Fibroblast of skin of right biceps (primary cell): ENCODE data around the gene TTC3.
A peak's percentile ranks its signal among the peaks of the same experiment; 100 is the strongest.

Experiments used
- DNase-seq: peaks from one replicate; pipeline ENCODE4 v3.0.0-alpha.2; 2013

The TTC3 gene

DNA sequence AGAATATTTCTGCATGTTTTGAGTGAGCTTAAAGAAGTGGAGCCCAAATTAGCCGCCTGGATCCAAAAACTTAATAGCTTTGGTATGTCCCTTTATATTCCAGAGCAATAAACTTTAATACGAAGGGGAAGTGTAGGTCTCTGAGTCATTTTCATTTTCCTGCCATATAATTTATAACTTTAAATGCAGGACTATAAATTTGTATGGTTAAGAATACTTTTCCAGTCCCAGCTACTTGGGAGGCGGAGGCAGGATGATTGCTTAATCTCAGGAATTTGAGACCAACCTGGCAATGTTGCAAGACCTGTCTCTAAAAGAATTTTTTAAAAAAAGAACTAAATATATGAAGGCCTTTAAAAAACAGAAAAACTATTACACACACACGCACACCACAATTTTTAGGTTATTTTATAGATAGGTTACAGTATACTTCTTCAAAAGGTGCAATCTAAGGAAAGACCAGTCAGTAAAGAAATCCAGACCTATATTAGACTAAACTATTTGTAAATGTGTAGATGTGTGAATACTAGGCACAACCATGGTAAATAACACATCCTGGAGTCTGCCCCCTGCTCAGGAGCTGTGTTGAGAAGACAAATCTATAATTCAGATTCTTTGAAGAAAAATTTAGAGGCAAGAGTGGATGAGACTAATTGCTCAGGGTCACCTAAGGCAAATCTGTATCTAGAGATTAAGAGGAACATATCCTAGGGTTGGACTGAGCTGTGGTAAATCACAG, 80.3 kb downstream of the TTC3 start:
- peak; percentile 83 for DNase-seq

- DNase-seq = no peak
These were observed 80.9 kb downstream of the TTC3 start for GRCh38 chr21:37153935-37154350.

DNA sequence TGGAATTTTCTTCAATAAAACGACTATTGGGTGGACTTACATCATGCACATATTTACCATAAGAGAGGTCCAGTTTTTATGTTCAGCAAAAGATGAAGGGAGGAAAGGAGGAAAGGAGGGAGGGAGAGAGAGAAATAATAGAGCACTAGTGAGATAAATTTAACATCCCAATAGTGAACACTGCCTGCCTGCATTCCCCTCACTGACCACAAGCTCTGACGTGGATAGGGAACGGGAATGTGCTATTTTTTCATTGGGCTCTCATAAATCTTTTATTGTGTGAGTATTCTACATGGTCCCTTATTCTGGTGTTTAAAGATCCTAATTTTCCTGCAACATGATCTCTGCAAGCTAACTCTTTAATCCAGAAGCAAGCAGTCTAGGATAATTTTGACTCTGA, 82.1 kb downstream of the TTC3 start:
- peak; percentile 41 for DNase-seq

DNA sequence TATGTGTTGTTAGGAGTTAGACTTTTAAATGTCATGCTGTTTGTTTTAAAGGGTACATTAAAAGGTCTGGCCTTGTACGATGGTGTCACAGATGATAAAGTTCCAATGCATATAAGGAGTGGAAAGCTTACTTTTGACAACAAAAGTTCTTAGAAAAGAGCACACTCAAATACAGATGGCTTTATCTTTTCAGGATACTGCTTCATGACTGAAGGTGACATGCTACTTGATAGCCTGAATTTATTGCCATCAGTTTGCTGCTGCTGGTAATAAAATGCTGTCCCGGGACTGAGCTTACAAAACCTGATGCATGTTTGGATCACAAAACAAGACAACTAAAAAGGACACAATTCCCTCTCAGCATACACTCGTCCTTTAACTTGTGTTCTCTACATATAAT, 84.9 kb downstream of the TTC3 start:
- no peak for DNase-seq

DNA sequence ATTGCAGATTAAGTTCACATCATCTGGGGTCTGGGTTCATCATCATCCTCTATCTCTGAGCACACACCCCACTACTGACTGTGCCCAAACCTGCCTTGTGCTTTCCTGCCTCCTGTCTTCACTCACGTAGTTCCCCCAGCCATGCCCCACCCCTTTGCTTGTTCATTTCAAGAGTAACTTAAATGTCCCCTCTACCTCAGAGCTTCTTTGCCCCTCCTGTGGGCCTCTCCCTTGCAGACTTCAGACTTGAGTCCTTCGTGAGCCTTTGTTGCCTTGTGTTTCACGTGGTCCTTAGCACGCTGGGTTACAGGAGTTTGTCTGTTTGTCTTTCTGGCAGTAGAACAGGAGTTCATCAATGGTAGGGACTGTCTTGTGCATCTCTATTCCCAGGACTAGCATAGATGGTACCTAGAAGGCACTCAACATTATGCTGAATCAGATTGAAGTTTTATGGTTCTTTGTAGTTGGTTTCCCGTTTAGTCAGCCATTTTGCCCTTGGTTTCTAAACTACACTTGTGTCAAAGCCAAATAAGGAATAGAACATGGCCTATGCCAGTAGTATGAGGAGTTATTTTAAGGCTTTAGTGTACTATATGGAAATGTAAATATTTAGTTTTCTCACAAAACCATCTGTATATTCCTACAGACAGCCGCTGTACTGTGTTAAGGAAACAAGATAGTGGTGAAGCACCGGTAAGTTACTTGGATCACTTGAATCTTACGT, 86.2 kb downstream of the TTC3 start:
- DNase-seq = no peak

GRCh38 chr21:37159949-37160348, 86.9 kb downstream of the TTC3 start:
- DNase-seq = no peak

DNA sequence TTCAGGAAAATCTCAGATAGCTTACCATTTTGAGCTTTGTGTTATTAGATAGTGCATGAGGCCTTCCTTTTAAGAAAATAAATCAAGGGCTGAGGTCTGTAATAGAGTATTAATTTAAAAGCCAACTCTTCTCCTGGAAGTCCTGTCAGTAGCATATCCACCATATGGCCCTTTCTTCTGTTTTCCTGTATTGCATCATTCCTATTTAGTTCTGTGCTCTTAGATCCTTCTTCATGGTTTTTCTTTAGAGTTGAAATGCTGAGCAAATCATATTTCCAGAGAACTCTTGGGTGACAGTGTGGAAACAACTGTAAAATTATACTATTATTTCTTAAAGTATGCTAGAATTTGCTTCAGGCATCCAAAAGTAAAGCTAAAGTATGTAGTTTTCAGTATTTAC, 91.7 kb downstream of the TTC3 start:
- DNase-seq = peak; percentile 9

DNA sequence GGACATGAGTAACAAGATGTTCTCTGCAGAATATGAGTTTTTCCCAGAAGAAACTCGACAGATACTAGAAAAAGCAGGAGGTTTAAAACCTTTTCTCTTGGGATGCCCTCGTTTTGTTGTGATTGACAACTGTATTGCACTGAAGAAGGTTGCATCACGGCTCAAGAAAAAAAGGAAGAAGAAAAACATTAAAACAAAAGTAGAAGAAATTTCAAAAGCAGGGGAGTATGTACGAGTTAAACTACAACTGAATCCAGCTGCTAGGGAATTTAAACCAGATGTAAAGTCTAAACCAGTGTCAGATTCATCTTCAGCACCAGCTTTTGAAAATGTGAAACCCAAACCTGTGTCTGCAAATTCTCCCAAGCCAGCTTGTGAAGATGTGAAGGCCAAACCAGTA, 92.5 kb downstream of the TTC3 start:
- DNase-seq = no peak

- no peak for DNase-seq
These were observed 93.7 kb downstream of the TTC3 start for GRCh38 chr21:37166733-37167132.

DNA sequence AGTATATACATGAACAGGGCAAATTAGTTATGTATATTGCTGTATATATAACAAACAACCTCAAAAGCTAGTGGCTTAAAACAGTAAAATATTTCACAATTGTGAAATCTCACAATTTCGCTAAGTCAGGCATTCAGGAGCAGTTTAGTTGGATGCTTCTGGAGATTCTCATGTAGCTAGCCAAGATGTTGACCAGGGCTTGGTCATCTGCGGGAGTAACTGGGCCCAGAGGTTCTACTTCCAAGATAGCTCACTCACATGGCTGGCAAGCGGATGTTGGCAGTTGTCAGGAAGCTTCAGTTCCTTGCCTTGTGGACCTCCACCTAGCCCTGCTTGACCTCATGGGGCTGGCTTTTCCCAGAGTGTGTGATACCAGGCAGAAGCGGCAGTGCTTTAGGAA, 95.6 kb downstream of the TTC3 start:
- no peak for DNase-seq

- no peak for DNase-seq
These were observed 99.6 kb downstream of the TTC3 start for GRCh38 chr21:37172646-37173045.

- no peak for DNase-seq
These were observed 103.7 kb downstream of the TTC3 start for GRCh38 chr21:37176716-37177115.

- no peak for DNase-seq
These were observed 108.0 kb downstream of the TTC3 start for GRCh38 chr21:37181059-37181458.

DNA sequence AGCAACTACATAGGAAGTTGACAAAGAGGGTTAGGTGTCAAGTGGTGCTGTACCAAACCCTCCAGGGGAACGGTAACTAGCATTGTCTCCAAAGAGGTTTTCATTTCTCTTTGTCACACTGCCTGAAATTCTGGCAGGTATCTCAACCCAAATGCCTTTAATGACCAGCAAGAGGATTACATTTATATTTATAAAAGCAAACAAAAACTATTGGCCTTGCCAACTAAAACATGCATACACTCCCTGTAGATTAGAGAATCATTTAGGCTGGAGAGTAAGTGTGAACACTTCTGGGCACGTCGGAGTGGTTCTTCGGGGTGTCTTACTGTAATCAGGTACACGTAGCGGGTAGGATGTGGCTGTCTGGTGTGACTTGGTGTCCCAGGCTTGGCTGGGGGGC, 109.2 kb downstream of the TTC3 start:
- DNase-seq = no peak

DNA sequence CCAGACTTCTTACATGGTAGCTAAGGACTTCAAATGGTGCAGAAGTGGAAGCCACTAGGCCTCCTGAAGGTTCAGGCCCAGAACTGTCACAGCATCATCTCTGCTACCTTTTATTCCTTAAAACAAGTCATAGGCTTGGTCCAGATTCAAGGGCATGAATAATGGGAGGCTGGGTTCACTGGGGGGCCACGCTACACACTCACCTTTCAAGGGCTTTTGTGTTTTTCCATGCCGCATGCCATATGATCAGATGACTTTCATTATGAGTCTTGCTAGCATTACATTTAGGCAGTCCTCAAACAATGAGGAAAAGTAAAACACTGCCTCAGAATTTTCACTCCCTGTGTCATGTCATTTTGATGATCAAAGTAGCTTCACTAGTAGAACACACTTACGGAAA, 110.7 kb downstream of the TTC3 start:
- DNase-seq = no peak

- no peak for DNase-seq
These were observed 111.9 kb downstream of the TTC3 start for GRCh38 chr21:37184784-37185593.

DNA sequence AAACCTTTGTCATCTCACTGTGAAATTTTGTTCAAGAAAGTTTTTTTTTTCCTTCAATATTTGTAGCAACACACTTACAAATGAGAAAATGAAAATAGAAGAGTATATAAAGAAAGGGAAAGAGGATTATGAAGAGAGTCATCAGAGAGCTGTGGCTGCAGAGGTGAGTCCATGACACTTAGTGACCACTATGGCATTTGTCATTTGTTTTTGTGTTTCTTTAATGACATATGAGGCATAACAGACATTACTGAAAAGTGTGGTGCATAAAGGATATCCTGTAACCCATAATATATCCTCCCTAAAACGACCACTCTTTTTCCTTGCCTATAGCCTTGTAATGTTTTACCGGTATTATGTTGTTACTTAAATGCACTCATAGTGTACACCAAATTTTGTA, 113.9 kb downstream of the TTC3 start:
- DNase-seq = no peak

DNA sequence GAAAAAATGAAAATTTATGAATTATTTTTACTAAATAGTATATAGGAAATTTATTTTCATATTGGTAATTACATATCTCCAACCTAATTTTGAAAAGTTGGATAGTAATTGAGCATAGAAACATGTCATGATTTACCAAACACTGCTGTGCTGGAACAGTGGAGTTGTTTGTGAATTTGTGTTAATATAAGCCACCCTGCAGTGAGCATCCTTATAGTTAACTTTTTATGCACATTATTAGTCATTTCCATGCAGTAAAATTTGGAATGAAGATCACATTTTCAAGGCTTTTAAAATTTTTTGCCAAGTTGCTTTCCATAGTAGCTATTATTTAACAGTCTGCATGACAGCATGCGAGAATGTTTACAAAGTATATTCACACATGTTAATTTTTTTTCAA, 115.8 kb downstream of the TTC3 start:
- DNase-seq = no peak

- no peak for DNase-seq
These were observed 119.0 kb downstream of the TTC3 start for GRCh38 chr21:37192019-37192418.

- DNase-seq = no peak
These were observed 120.0 kb downstream of the TTC3 start for GRCh38 chr21:37193006-37193405.

DNA sequence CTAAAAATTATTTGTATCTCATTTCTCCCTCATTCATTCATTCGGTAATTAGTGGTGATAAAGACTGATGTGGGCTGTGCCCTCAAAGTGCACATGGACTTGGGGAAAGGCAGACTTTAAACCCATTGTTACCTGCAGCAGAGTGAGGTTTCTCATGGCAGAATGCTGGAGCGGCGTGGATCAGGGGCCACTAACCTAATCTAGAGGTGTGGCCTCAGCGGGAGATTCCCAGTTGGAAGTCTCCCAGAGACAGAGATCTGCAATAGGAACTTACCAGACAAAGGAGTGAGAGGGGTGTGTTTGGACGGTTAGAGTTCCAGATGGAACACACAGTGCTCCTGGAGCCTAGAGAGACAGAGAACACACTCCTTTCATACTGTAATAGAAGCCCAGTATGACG, 120.6 kb downstream of the TTC3 start:
- DNase-seq = no peak

DNA sequence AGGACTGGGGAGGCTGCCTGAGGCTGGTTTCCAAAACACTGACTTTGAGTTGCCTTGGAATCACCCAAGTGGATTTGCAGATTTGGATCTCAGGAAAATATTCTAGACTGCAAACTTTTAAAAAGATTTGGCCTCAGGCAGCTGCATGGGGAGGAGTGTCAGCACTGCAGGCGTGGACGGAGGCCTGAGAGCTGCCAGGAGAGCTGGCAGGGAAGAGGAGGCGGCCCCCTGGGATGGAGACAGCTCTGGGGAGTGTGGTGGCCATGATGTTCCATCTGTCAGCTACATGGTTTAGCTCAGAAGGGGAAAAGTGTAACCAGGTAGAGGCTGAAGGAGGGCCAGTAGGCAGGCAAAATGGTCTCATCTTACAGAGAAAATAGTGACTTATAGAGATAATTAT, 122.0 kb downstream of the TTC3 start:
- no peak for DNase-seq

- DNase-seq = no peak
These were observed 122.6 kb downstream of the TTC3 start for GRCh38 chr21:37195610-37196009.

DNA sequence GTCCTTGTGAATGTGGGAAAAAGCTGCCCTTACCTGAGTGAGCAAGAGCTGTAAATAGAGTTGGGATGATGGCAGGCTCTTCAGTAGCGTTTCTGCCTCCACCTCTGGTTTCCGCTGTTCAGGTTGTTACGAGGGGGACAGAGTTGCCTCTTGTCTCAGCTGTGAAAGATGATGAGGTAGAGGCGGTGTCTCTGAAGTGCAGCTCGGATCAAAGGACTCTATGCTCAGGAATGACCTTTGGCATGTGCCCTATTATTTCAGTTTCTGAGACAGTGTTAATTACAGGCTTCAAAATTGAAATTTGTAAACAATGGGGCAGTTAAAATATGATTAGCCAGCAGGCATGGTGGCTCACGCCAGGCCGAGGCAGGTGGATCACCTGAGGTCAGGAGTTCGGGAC, 123.8 kb downstream of the TTC3 start:
- no peak for DNase-seq
